ENCODE results near the gene SERINC4. TPM values are rescaled to one million over a fixed set of nuclear protein-coding genes. Genes with fewer than 3 reads are reported as not detected.

Gene SERINC4
- total and polyA plus RNA-seq, 10 of the 15 experiments (the other 5 are each of a cell fraction or from before 2014, with no cell fraction given), result 0.06 to 0.96 (median 0.26) TPM; not detected in 1

GRCh38 chr15:43772624-43773023 lies 27.4 kb downstream of the SERINC4 start:
- SMC1A ChIA-PET (ENCODE audit: uncharacterized antibody, unreplicated experiment), result interaction anchor here (1.9 to 14.9 kb wide), 5 partner anchors 17 to 43 kb away, joined by 5 to 129 read pairs (median 14); partner anchors contain the start of gene SERF2
- H3K79me2 ChIP-seq (ENCODE audit: control insufficient read depth, insufficient read depth, low read length), result no peaks in the 10 kb centered on the region
- CTCF ChIA-PET, result interaction anchor here (1.0 kb wide), 1 partner anchor 32 kb away, joined by 3 read pairs; no protein-coding TSS in a partner anchor

DNA sequence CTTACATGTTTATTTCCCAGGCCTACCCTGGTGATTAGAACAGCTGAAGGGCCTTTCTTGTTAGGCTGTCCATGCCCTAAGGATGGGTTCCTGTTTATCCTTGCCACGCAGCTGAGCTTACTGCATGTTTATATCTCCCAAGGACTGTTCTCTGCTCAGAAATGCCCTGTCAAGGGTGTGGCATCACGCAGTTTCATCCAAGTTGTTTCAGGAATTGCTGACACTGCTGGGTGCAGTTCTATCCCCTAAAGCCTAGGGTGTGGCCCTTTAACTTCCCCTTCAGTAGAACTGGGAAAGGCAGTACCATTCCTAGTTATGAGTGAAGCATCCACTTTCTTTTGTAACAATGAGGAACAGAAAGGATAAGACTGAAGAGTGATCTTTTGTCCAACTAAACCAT lies 28.2 kb downstream of the SERINC4 start:
- Histone ChIP-seq H4K20me1 (ENCODE audit: control insufficient read depth, insufficient read depth) (no peaks in the 10 kb centered on the region), H2AFZ (ENCODE audit: control insufficient read depth, low read depth, low read length) (no peak overlapping the region), H3K27ac (ENCODE audit: control insufficient read depth, insufficient read depth) (no peak overlapping the region), H3K4me2 (ENCODE audit: control insufficient read depth, insufficient read depth) (no peak overlapping the region), H3K27me3 (replicated peaks in 1 of 2; ENCODE audit: control insufficient read depth in 2 of 2, insufficient read depth in 2 of 2, low read length in 1 of 2) (no peaks in the 10 kb centered on the region), H3K9ac (ENCODE audit: control insufficient read depth, insufficient read depth, low read length) (no peak overlapping the region), H3K4me1 (ENCODE audit: control insufficient read depth, insufficient read depth, low read length) (peaks cover 10% of the 10 kb centered on the region), H3K79me2 (ENCODE audit: control insufficient read depth, insufficient read depth, low read length) (no peaks in the 10 kb centered on the region), H3K4me3 (no peak overlapping the region), H3K9me3 (replicated peaks; ENCODE audit: control insufficient read depth, insufficient read depth, low read length) (no peaks in the 10 kb centered on the region), H3K36me3 (ENCODE audit: control insufficient read depth in 2 of 2, insufficient read depth in 2 of 2, low read length in 1 of 2) (peaks cover 11 to 36% of the 10 kb centered on the region in 2 experiments)
- CTCF ChIA-PET, result interaction anchor here (0.6 to 3.0 kb wide), 8 partner anchors 15 to 709 kb away, joined by 3 to 30 read pairs (median 4); partner anchors contain the start of genes HYPK and SERINC4
- in situ Hi-C loops (cut with MboI), result no loop called here
- ATAC-seq (no peak), DNase-seq (ENCODE audit: low read depth, low spot score) (no peak), FAIRE-seq (no peak)
- POLR2A ChIA-PET, result interaction anchor here (0.5 to 1.2 kb wide), 4 partner anchors 18 to 1061 kb away, joined by 3 read pairs; no protein-coding TSS in a partner anchor
- TF ChIP-seq NFIC (IDR thresholded peaks at IDR 0.05; ENCODE audit: low read depth, low read length), result no peak
- TF ChIP-seq GATAD2B (conservative IDR thresholded peaks at IDR 0.05; ENCODE audit: low read depth), result no peak
- TF ChIP-seq HDAC6 (IDR thresholded peaks at IDR 0.05; ENCODE audit: unreplicated experiment), result no peak
- no peak for TF ChIP-seq ZBTB11 (CRISPR knock-in tag; IDR thresholded peaks at IDR 0.05)
- TF ChIP-seq SPI1 (IDR thresholded peaks at IDR 0.05; ENCODE audit: borderline replicate concordance, insufficient read depth, low read depth, low read length), result no peak
- TF ChIP-seq POLR2AphosphoS2 (IDR thresholded peaks at IDR 0.05; ENCODE audit: low read depth, low read length), result no peak
- SMC1A ChIA-PET (ENCODE audit: uncharacterized antibody, unreplicated experiment), result interaction anchor here (0.9 to 14.9 kb wide), 8 partner anchors 14 to 44 kb away, joined by 3 to 129 read pairs (median 10); partner anchors contain the start of gene SERF2
- intact Hi-C loops (cut with micrococcal nuclease; ENCODE audit: unreplicated experiment), result no loop called here
- RAD21 ChIA-PET (ENCODE audit: unreplicated experiment), result no interaction called here
- 66% methylated on average over 2 of the region's 2 CpGs for WGBS (ENCODE audit: insufficient coverage, insufficient replicate concordance, low lambda C conversion rate, missing lambda C conversion rate)
- no TSS peak for BruUV-seq (replicated peaks)

More at GRCh38 chr15:43772624-43773023, 27.4 kb downstream of the SERINC4 start:
- H3K9ac ChIP-seq (ENCODE audit: control insufficient read depth, insufficient read depth, low read length), result no peak overlapping the region
- H3K27ac ChIP-seq (ENCODE audit: control insufficient read depth, insufficient read depth), result no peak overlapping the region
- H3K9me3 ChIP-seq (replicated peaks; ENCODE audit: control insufficient read depth, insufficient read depth, low read length), result no peaks in the 10 kb centered on the region
- BruUV-seq (replicated peaks), result no TSS peak
- H4K20me1 ChIP-seq (ENCODE audit: control insufficient read depth, insufficient read depth), result no peaks in the 10 kb centered on the region
- ChIA-PET POLR2A (interaction anchor here (0.9 to 1.8 kb wide), 3 partner anchors 10 to 19 kb away, joined by 3 to 4 read pairs (median 3); no protein-coding TSS in a partner anchor), RAD21 (ENCODE audit: unreplicated experiment) (no interaction called here)
- H3K4me3 ChIP-seq, result no peak overlapping the region
- peaks cover 12% of the 10 kb centered on the region for H3K4me1 ChIP-seq (ENCODE audit: control insufficient read depth, insufficient read depth, low read length)
- H3K27me3 ChIP-seq (replicated peaks in 1 of 2; ENCODE audit: control insufficient read depth in 2 of 2, insufficient read depth in 2 of 2, low read length in 1 of 2), result no peaks in the 10 kb centered on the region
- peaks cover 11 to 34% of the 10 kb centered on the region in 2 experiments for H3K36me3 ChIP-seq (ENCODE audit: control insufficient read depth in 2 of 2, insufficient read depth in 2 of 2, low read length in 1 of 2)
- intact Hi-C loops (cut with micrococcal nuclease; ENCODE audit: unreplicated experiment), result no loop called here
- ATAC-seq (no peak), DNase-seq (ENCODE audit: low read depth, low spot score) (no peak), FAIRE-seq (no peak)
- no peak overlapping the region for H3K4me2 ChIP-seq (ENCODE audit: control insufficient read depth, insufficient read depth)
- no peak overlapping the region for H2AFZ ChIP-seq (ENCODE audit: control insufficient read depth, low read depth, low read length)
- TF ChIP-seq, protein P1, sequence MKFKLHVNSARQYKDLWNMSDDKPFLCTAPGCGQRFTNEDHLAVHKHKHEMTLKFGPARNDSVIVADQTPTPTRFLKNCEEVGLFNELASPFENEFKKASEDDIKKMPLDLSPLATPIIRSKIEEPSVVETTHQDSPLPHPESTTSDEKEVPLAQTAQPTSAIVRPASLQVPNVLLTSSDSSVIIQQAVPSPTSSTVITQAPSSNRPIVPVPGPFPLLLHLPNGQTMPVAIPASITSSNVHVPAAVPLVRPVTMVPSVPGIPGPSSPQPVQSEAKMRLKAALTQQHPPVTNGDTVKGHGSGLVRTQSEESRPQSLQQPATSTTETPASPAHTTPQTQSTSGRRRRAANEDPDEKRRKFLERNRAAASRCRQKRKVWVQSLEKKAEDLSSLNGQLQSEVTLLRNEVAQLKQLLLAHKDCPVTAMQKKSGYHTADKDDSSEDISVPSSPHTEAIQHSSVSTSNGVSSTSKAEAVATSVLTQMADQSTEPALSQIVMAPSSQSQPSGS (IDR thresholded peaks at IDR 0.05; ENCODE audit: low read length), result 0 out of 2 replicates have a peak, but pooled peaks have one; percentile 33
- TF ChIP-seq ESRRA (IDR thresholded peaks at IDR 0.05; ENCODE audit: low read length) (no peak), POLR2AphosphoS5 (IDR thresholded peaks at IDR 0.05; ENCODE audit: low read length) (0 out of 2 replicates have a peak, but pooled peaks have one; percentile 42)
- in situ Hi-C loops (cut with MboI), result no loop called here
